GM18951 (cell line): ENCODE measurements around the gene JAML.

Experiments used
- POLR2A ChIP-seq: IDR thresholded peaks from 4 replicates; pipeline ENCODE4 v1.6.1; 2011; ENCODE audit warnings: mild to moderate bottlenecking; ENCODE audit not compliant: insufficient read length, insufficient read depth; ENCODE audit errors: extremely low read depth
- in situ Hi-C: fragments of 300-500 bp; cut with MboI; formaldehyde crosslinking; loops from one replicate; pipeline ENCODE4 v1.12.0; 2022; ENCODE audit warnings: low sequenced_read_pairs, mixed read lengths, inconsistent platforms; ENCODE audit not compliant: unreplicated experiment

JAML gene

DNA sequence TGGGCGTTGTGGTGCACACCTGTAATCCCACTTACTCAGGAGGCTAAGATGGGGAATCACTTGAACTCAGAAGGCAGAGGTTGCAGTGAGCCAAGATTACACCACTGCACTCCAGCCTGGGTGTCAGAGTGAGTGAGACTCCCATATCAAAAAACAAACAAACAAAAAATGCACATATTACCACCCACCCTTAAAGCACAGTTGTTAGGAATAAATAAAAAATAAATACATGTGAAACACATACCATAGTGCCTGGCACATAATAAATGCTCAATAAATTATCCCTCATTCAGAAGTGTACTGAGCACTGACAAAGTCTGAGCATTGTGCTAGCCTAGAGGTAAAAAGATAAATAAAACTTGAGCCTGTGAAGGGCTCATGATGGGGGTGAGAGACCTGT, 9.0 kb upstream of the JAML start:
- in situ Hi-C loops = no loop called here
- TF ChIP-seq POLR2A = no peak

- in situ Hi-C loops = no loop called here
- TF ChIP-seq POLR2A = no peak
Observed at GRCh38 chr11:118233377-118233776, 8.6 kb upstream of the JAML start.

DNA sequence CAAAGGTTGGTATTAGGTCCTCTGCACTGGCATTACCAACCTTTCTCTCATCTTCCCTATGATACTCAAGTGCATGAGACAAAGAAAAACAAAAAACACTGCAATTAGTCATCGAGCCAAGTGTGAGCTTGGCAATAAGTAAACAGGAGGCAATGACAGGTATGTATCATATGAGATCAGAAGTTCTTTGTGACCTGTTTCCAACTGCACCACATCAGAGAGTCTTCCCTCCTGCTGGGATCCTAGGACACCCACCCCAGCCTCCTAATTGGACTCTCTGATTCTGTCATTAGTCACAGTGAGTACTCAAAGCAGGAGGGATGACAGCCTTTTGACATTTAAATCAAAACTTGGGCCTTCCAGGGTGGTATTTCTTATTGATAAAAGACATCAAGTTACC, 7.8 kb upstream of the JAML start:
- in situ Hi-C loops = no loop called here
- no peak for TF ChIP-seq POLR2A

DNA sequence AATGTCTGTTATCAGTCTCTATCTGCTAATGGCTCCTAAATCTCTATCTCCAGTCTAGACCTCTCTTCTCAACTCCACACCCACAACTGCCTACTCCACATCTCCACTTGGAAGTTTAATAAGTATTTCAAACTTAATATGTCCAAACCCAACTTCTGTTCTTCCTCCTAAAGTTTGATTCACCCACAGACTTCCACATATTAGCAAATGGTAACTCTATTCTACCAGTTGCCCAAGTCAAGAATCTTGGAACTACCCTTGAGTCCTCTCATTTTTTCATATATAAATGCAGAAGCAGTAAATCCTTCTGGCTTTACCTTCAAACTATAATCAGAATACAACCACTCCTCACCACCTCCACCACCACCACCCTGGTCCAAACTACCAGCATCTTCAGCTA, 6.7 kb upstream of the JAML start:
- no peak for TF ChIP-seq POLR2A
- in situ Hi-C loops = no loop called here

GRCh38 chr11:118230088-118230487, 5.3 kb upstream of the JAML start:
- TF ChIP-seq POLR2A = no peak
- in situ Hi-C loops = no loop called here

GRCh38 chr11:118229274-118229847, 4.5 kb upstream of the JAML start:
- in situ Hi-C loops = no loop called here
- TF ChIP-seq POLR2A = no peak

DNA sequence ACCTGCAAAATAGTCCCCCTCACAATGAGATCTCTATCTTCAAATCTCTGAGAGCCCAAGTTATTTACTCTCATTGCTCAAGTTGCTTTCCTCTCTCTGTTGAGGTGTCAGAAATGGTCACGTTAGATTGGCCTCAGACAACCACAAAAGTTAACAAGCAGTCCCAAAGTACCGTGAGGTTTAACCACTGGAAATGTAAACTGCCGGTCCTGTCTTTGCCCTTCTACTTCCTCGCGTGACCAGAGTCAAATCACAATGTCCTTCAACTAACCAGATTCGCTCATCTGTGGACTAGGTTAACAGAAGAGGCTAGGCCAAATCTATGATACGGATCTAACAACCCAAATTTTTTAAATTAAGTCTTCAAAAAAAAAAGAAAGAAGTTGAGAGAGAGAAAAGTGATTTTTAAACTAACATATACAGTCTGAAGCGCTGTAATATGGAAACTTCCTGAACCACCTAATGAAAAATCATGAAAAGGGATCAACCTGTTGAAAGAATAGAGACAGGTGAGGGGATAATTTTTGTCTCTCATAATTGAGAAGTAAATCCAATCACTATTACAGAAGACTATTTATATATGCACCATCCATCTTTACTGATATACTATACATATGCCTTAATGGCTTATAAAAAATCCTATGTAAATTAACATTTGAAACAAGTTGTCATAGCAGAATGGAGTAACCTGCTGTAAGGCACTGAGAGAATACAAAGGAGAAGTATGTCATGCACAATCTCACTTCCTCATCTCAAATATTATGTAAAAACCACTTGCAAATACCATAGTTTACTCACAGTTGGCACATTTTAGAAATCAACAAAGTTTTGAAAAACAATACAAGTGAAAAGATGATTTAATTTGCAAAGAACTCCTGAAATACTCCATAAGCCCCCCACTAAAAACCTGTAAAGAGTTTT, 3.3 kb upstream of the JAML start:
- in situ Hi-C loops = no loop called here
- TF ChIP-seq POLR2A = no peak

GRCh38 chr11:118226781-118227180, 2.0 kb upstream of the JAML start:
- in situ Hi-C loops = no loop called here
- no peak for TF ChIP-seq POLR2A

DNA sequence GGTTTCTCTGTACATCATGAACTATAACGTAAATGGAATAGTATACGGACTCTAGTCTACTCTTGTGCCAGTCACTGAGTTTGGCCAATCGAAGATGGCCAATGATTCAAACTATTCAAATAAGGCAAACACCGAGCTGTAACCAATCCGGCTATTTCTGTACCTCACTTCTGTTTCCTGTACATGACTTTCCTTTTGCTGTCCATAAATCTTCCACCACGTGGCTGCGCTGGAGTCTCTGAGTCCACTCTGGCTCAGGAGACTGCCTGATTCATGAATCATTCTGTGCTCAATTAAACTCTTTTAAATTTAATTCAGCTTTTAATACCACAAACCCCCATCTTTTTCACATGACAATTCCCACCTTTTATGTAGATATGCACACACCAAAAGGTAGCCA, 1.5 kb upstream of the JAML start:
- in situ Hi-C loops = no loop called here
- TF ChIP-seq POLR2A = no peak

DNA sequence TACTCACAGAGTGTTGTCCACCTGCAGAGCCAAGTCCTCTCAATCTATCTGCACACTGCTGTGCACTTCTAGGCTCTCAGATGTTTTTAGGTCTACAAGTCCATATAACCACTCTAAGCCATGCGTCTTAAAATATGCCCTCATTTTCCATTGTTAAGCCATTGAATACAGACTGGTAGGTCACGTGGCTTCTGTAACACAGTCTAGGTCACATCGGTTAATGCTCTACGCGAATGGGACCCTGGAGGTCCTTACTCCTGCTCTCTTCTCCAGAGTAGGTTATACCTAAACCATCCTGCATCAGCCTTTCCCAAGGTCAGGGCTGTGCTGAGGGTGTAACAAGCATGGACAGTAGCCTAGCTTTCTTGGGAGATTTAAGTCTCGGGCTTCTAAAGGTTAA, 819 bp downstream of the JAML start:
- no peak for TF ChIP-seq POLR2A

DNA sequence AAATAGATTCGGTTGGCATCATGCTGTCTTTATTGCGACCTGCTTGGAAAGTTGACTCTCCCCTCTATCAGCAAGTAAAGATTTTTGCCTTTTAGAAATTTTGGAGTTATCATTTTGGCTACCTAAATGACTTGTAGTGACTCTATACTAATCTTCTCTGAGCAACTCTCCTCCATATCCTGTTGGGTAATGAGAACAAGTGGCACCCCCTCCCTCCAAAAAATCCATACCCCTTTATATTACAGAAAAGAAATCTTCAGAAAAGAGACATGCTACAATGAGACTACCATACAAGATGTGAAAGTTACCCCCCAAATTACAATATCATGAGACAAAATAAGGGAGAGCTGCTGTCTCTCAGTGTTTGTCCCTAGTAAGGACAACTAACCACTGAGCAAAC, 1.2 kb downstream of the JAML start:
- in situ Hi-C loops = no loop called here
- TF ChIP-seq POLR2A = no peak

More for the DNA sequence above, 819 bp downstream of the JAML start:
- in situ Hi-C loops = no loop called here

GRCh38 chr11:118222437-118222836, 2.4 kb downstream of the JAML start:
- no peak for TF ChIP-seq POLR2A

GRCh38 chr11:118221419-118221818, 3.4 kb downstream of the JAML start:
- TF ChIP-seq POLR2A = no peak
- in situ Hi-C loops = no loop called here

More at GRCh38 chr11:118222437-118222836, 2.4 kb downstream of the JAML start:
- in situ Hi-C loops = no loop called here

DNA sequence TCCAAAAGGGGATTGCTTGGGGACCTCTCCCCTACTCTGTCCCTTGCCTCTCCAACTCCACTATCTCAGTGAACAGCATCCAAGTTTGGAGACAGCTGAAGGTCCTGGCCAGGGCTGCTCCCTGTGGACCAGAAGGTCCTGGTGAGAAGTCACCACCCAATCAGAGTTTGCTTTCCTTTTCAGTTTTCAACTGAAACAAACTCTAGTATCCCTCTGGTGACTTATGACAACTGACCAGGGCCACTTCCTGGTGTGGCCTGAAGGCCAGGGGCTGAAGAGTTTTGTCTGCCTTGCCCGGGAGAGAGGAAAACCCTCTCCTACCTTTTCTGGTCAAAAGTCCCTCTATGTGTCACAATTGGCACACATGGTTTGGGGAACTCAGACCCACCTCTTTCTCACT, 5.1 kb downstream of the JAML start:
- TF ChIP-seq POLR2A = no peak
- in situ Hi-C loops = no loop called here
